Measurements from ENCODE around the gene ZNF213.

Gene ZNF213

GRCh38 chr16:3173892-3174617, 39.2 kb downstream of the ZNF213 start (continued):
- TF ChIP-seq, protein P1, sequence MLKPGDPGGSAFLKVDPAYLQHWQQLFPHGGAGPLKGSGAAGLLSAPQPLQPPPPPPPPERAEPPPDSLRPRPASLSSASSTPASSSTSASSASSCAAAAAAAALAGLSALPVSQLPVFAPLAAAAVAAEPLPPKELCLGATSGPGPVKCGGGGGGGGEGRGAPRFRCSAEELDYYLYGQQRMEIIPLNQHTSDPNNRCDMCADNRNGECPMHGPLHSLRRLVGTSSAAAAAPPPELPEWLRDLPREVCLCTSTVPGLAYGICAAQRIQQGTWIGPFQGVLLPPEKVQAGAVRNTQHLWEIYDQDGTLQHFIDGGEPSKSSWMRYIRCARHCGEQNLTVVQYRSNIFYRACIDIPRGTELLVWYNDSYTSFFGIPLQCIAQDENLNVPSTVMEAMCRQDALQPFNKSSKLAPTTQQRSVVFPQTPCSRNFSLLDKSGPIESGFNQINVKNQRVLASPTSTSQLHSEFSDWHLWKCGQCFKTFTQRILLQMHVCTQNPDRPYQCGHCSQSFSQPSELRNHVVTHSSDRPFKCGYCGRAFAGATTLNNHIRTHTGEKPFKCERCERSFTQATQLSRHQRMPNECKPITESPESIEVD (tag by site-specific recombination; IDR thresholded peaks at IDR 0.05), result no peak
- TF ChIP-seq ZNF843 (tag by site-specific recombination; IDR thresholded peaks at IDR 0.05) (no peak), ZNF747 (tag by site-specific recombination; IDR thresholded peaks at IDR 0.05) (no peak), ZNF580 (tag by site-specific recombination; IDR thresholded peaks at IDR 0.05) (peak; percentile 84), ZNF561 (tag by site-specific recombination; IDR thresholded peaks at IDR 0.05; ENCODE audit: borderline replicate concordance) (no peak), ZNF600 (tag by site-specific recombination; IDR thresholded peaks at IDR 0.05) (peak; percentile 47; the same call in 1 of the 2 replicates), ZNF426 (tag by site-specific recombination; IDR thresholded peaks at IDR 0.05) (no peak), INSM2 (tag by site-specific recombination; IDR thresholded peaks at IDR 0.05) (0 out of 2 replicates have a peak, but pooled peaks have one; percentile 18), ATF2 (tag by site-specific recombination; IDR thresholded peaks at IDR 0.05; ENCODE audit: low read depth) (no peak), ZNF560 (tag by site-specific recombination; IDR thresholded peaks at IDR 0.05; ENCODE audit: borderline replicate concordance) (no peak), KLF16 (tag by site-specific recombination; IDR thresholded peaks at IDR 0.05) (0 out of 2 replicates have a peak, but pooled peaks have one; percentile 18), ELK4 (IDR thresholded peaks at IDR 0.05; ENCODE audit: borderline replicate concordance, low read depth, low read length) (no peak), ZNF239 (tag by site-specific recombination; IDR thresholded peaks at IDR 0.05) (no peak), MYNN (tag by site-specific recombination; IDR thresholded peaks at IDR 0.05; ENCODE audit: borderline replicate concordance) (no peak), ZNF791 (tag by site-specific recombination; IDR thresholded peaks at IDR 0.05) (no peak), ZNF768 (tag by site-specific recombination; IDR thresholded peaks at IDR 0.05) (peak; percentile 62), ZNF146 (tag by site-specific recombination; IDR thresholded peaks at IDR 0.05) (no peak), WT1 (tag by site-specific recombination; IDR thresholded peaks at IDR 0.05) (no peak), ZNF473 (tag by site-specific recombination; IDR thresholded peaks at IDR 0.05) (no peak), ZNF16 (tag by site-specific recombination; IDR thresholded peaks at IDR 0.05; ENCODE audit: low read depth) (no peak), ZNF830 (tag by site-specific recombination; IDR thresholded peaks at IDR 0.05; ENCODE audit: low read depth) (no peak), ZNF37A (tag by site-specific recombination; IDR thresholded peaks at IDR 0.05) (no peak), ZNF510 (tag by site-specific recombination; IDR thresholded peaks at IDR 0.05; ENCODE audit: insufficient replicate concordance) (no peak), MEIS1 (CRISPR knock-in tag; IDR thresholded peaks at IDR 0.05; ENCODE audit: borderline replicate concordance) (no peak), ZNF660 (tag by site-specific recombination; IDR thresholded peaks at IDR 0.05) (no peak), KLF8 (tag by site-specific recombination; IDR thresholded peaks at IDR 0.05) (0 out of 2 replicates have a peak, but pooled peaks have one; percentile 15), SP3 (tag by site-specific recombination; IDR thresholded peaks at IDR 0.05) (peak; percentile 37; the same call in 1 of the 2 replicates), IKZF3 (tag by site-specific recombination; IDR thresholded peaks at IDR 0.05) (peak; percentile 67; the same call in 1 of the 2 replicates), ZNF433 (tag by site-specific recombination; IDR thresholded peaks at IDR 0.05; ENCODE audit: low read depth) (no peak)
- TF ChIP-seq, protein P2, sequence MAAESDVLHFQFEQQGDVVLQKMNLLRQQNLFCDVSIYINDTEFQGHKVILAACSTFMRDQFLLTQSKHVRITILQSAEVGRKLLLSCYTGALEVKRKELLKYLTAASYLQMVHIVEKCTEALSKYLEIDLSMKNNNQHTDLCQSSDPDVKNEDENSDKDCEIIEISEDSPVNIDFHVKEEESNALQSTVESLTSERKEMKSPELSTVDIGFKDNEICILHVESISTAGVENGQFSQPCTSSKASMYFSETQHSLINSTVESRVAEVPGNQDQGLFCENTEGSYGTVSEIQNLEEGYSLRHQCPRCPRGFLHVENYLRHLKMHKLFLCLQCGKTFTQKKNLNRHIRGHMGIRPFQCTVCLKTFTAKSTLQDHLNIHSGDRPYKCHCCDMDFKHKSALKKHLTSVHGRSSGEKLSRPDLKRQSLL (tag by site-specific recombination; IDR thresholded peaks at IDR 0.05), result peak; percentile 85
- TF ChIP-seq, protein P3, sequence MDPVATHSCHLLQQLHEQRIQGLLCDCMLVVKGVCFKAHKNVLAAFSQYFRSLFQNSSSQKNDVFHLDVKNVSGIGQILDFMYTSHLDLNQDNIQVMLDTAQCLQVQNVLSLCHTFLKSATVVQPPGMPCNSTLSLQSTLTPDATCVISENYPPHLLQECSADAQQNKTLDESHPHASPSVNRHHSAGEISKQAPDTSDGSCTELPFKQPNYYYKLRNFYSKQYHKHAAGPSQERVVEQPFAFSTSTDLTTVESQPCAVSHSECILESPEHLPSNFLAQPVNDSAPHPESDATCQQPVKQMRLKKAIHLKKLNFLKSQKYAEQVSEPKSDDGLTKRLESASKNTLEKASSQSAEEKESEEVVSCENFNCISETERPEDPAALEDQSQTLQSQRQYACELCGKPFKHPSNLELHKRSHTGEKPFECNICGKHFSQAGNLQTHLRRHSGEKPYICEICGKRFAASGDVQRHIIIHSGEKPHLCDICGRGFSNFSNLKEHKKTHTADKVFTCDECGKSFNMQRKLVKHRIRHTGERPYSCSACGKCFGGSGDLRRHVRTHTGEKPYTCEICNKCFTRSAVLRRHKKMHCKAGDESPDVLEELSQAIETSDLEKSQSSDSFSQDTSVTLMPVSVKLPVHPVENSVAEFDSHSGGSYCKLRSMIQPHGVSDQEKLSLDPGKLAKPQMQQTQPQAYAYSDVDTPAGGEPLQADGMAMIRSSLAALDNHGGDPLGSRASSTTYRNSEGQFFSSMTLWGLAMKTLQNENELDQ (tag by site-specific recombination; IDR thresholded peaks at IDR 0.05; ENCODE audit: low read depth), result no peak

Data from HEK293 (cell line).